Measurements from ENCODE around the gene UQCR10. TPM values are rescaled to one million over a fixed set of nuclear protein-coding genes. Genes with fewer than 3 reads are reported as not detected.

The UQCR10 gene
- total and polyA plus RNA-seq, 3 donors from 2014 or later, result 91.3 to 211 (median 122) TPM

DNA sequence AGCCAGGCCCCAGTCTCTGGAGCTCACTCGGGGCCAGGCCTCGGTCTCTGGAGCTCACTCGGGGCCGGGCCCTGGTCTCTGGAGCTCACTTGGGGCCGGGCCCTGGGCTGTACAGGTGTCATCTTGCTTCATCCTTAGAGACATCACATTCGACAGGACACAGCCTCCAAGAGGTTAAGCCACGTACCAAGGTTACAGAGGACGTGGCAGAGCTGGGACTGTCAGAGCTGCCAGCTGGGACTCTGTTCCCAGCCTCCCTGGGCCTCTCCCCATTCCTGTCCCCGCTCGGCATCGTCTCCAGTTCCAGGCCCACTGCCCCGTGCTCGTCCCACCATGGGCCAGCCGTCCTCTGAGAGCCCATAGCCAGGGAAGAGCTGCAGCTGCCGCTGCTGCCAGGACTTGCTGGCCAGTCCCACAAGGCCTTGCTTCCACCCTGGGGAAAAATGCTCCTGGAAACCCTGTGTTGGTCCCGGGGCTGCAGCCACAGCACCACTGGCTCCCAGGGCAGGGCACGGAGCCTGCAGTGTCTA is 27.8 kb upstream of the UQCR10 start:
- 95 to 100% methylated on average over 13 to 17 of the region's 17 CpGs for WGBS, 2 donors
- intact Hi-C loops (cut with DNase I; ENCODE audit: low total_unique reads), result no loop called here
- Histone ChIP-seq H3K27me3 (no peaks in the 10 kb centered on the region), H3K36me3 (ENCODE audit: low read depth, missing control alignments) (no peaks in the 10 kb centered on the region), H3K4me1 (no peaks in the 10 kb centered on the region), H3K27ac (no peak overlapping the region), H3K9me3 (no peaks in the 10 kb centered on the region), H3K4me3 (no peak overlapping the region)
- TF ChIP-seq POLR2A (IDR thresholded peaks at IDR 0.05), result no peak
- TF ChIP-seq, protein P1, sequence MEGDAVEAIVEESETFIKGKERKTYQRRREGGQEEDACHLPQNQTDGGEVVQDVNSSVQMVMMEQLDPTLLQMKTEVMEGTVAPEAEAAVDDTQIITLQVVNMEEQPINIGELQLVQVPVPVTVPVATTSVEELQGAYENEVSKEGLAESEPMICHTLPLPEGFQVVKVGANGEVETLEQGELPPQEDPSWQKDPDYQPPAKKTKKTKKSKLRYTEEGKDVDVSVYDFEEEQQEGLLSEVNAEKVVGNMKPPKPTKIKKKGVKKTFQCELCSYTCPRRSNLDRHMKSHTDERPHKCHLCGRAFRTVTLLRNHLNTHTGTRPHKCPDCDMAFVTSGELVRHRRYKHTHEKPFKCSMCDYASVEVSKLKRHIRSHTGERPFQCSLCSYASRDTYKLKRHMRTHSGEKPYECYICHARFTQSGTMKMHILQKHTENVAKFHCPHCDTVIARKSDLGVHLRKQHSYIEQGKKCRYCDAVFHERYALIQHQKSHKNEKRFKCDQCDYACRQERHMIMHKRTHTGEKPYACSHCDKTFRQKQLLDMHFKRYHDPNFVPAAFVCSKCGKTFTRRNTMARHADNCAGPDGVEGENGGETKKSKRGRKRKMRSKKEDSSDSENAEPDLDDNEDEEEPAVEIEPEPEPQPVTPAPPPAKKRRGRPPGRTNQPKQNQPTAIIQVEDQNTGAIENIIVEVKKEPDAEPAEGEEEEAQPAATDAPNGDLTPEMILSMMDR (IDR thresholded peaks at IDR 0.05), result no peak
- no peak for DNase-seq

DNA sequence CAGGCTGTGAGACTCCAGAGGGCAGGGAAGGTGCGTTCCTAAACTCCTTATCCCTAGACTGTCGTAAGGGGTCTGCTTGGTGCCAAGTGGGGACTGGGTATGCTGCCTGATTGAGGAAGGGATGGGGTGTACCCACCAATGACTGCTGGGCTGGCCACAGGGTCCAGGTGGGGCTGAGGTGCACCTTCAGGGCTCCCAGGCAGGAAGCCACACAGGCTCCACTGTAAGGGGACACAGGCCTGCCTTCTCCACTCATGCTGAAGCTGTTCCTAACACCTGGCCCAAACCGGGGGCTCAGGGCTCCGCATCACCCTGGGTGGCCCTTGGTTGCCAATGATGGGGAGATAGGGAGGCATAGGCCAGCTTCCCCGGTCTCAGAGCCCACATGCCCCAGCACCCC is 27.0 kb upstream of the UQCR10 start:
- H3K4me3 ChIP-seq, result no peak overlapping the region
- no peak overlapping the region for H3K27ac ChIP-seq
- TF ChIP-seq, protein P1 (IDR thresholded peaks at IDR 0.05), result no peak
- no peak for TF ChIP-seq POLR2A (IDR thresholded peaks at IDR 0.05)
- DNase-seq, result no peak
- no peaks in the 10 kb centered on the region for H3K9me3 ChIP-seq
- H3K4me1 ChIP-seq, result no peaks in the 10 kb centered on the region
- no peaks in the 10 kb centered on the region for H3K36me3 ChIP-seq (ENCODE audit: low read depth, missing control alignments)
- WGBS, 2 donors, result 91 to 100% methylated on average over 2 to 5 of the region's 5 CpGs
- H3K27me3 ChIP-seq, result no peaks in the 10 kb centered on the region
- intact Hi-C loops (cut with DNase I; ENCODE audit: low total_unique reads), result no loop called here

DNA sequence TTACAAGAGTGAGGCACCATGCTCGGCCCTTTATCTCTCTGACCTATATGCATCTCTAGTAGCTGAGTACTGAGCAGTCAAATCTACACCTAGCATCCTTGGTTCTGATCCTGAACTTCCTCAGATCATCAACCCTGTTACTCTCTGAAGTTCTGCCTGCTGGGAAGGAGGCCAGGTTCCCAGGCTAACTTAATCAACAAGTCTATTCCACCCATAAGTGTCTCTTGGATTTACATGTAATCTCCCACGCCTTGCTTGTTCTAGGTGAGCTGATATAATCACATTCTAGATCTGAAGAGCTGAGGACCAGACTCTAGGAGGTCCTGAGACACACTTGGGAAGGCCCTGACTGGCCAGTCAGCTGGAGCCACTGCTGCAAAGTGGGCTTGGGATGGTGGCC is 25.2 kb upstream of the UQCR10 start:
- TF ChIP-seq, protein P1 (IDR thresholded peaks at IDR 0.05), result no peak
- TF ChIP-seq POLR2A (IDR thresholded peaks at IDR 0.05), result no peak
- Histone ChIP-seq H3K4me3 (no peak overlapping the region), H3K27me3 (no peaks in the 10 kb centered on the region), H3K36me3 (ENCODE audit: low read depth, missing control alignments) (no peaks in the 10 kb centered on the region), H3K27ac (no peak overlapping the region), H3K9me3 (no peaks in the 10 kb centered on the region), H3K4me1 (no peaks in the 10 kb centered on the region)
- intact Hi-C loops (cut with DNase I; ENCODE audit: low total_unique reads), result no loop called here
- 90 to 92% methylated on average over 2 of the region's 2 CpGs for WGBS, 2 donors
- DNase-seq, result no peak

DNA sequence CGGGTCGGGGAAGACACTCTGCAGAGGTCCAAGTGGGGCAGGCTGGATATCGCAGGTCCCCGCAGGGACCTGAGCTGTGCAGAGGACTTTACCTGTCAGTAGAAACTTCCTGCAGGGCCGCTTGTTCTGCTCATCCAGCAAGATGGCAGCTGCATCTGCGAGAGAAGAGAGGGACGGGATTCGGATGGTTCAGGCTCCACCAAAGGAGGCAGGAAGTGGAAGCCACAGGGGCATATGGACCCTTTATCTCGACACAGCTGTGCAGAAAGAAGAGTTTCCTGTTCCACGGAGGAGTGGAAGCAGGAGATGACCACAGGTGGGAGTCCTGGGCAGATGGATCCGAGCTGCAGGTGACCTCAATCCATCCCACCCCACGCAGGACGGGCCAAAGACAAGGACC is 24.8 kb upstream of the UQCR10 start:
- Histone ChIP-seq H3K9me3 (no peaks in the 10 kb centered on the region), H3K27me3 (no peaks in the 10 kb centered on the region), H3K27ac (no peak overlapping the region), H3K4me1 (no peaks in the 10 kb centered on the region), H3K36me3 (ENCODE audit: low read depth, missing control alignments) (no peaks in the 10 kb centered on the region), H3K4me3 (no peak overlapping the region)
- TF ChIP-seq, protein P1 (IDR thresholded peaks at IDR 0.05), result no peak
- no peak for TF ChIP-seq POLR2A (IDR thresholded peaks at IDR 0.05)
- no peak for DNase-seq
- intact Hi-C loops (cut with DNase I; ENCODE audit: low total_unique reads), result no loop called here
- WGBS, 2 donors, result 81 to 82% methylated on average over 13 of the region's 13 CpGs

DNA sequence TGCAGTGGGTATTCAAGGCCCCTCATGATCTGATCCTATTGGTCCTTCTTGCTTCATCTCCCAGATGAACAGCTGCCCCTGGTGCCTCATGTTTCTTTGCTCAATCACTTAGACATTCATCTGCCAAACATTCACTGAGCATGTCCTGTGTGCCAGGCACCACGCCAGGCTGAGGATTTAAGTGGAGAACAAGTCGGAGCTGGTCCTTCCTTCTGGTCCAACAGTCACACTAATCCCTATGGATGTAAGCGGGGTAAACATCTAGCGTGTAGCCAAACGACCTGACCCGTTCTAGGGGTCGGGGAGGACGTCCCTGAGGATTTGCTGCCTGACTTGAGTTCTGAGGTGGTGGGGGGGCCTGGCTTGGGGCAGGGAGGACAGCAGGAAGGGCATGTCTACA is 22.3 kb upstream of the UQCR10 start:
- DNase-seq, result peak; percentile 31
- 74 to 86% methylated on average over 8 of the region's 8 CpGs for WGBS, 2 donors

More for the DNA sequence above, 22.3 kb upstream of the UQCR10 start:
- Histone ChIP-seq H3K4me3 (no peak overlapping the region), H3K4me1 (no peaks in the 10 kb centered on the region), H3K36me3 (ENCODE audit: low read depth, missing control alignments) (no peaks in the 10 kb centered on the region), H3K9me3 (no peaks in the 10 kb centered on the region), H3K27me3 (no peaks in the 10 kb centered on the region), H3K27ac (no peak overlapping the region)
- TF ChIP-seq, protein P1 (IDR thresholded peaks at IDR 0.05), result no peak
- no peak for TF ChIP-seq POLR2A (IDR thresholded peaks at IDR 0.05)
- intact Hi-C loops (cut with DNase I; ENCODE audit: low total_unique reads), result no loop called here

Measured in testis (tissue), 3 donors.